GM12872 (cell line): ENCODE measurements around the gene UBE2D2.

Experiments used
- TF ChIP-seq, protein P1 (sequence below): IDR thresholded peaks from 3 replicates; pipeline ENCODE4 v1.5.1; 2011; ENCODE audit warnings: low read depth, mild to moderate bottlenecking, low read length, moderate library complexity; ENCODE audit not compliant: insufficient read depth

The UBE2D2 gene

DNA sequence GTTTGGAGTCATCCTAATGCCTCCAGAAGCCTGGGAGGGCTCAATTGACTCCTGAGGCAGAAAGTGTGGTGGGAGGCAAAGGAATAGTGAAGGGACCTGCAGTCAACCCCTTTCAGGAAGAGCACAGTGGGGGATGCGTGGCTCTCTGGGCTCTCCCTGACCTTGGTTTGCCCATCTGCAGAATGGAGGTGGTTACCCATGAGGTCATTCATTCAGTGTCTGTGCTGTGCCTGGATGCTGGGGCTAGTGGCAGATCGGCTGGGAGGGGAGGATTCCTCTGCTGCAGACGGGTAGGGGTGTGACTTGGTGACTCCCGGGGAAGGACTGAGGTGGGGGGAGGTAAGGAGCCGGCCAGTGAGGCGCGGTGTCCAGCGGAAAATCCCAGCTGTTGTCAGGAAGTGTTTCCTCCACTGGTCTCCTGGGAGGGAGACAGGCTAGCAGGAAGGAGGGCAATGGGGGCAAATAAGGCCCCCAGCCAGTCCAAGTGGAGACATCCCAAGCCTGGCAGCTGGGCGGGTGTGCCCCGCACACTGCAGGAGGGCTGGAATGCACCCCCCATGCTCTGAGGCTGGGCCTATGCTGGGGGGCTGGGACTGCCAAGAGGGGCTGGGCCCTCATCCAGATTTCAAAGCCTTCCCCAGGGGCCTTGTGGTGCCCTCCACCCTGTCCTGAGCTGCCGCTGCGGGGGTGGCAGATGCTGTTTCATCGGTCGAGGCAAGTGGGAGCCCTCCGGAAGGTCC lies 98.0 kb downstream of the UBE2D2 start:
- TF ChIP-seq, protein P1, sequence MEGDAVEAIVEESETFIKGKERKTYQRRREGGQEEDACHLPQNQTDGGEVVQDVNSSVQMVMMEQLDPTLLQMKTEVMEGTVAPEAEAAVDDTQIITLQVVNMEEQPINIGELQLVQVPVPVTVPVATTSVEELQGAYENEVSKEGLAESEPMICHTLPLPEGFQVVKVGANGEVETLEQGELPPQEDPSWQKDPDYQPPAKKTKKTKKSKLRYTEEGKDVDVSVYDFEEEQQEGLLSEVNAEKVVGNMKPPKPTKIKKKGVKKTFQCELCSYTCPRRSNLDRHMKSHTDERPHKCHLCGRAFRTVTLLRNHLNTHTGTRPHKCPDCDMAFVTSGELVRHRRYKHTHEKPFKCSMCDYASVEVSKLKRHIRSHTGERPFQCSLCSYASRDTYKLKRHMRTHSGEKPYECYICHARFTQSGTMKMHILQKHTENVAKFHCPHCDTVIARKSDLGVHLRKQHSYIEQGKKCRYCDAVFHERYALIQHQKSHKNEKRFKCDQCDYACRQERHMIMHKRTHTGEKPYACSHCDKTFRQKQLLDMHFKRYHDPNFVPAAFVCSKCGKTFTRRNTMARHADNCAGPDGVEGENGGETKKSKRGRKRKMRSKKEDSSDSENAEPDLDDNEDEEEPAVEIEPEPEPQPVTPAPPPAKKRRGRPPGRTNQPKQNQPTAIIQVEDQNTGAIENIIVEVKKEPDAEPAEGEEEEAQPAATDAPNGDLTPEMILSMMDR, result no peak

DNA sequence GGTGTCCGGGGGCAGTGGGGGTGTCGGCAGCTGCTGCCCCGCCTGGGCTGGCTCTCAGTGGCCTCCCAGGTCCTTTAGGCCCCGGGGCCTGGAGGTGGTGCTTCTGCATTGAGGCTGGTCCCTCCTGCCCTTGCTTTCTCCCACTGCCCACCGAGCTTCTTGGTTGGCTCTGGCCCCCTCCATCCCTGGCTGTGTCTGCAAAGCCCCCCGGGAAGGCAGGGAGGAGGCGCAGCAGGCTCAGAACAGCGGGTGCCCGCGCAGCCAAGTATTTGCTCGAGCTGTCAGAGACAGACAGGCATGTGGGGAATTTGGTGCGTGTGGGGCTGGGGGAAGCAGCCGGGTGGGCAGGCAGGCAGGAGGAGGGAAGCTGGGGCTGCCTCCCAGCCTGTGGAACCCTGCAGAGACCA lies 98.6 kb downstream of the UBE2D2 start:
- TF ChIP-seq, protein P1, result no peak

DNA sequence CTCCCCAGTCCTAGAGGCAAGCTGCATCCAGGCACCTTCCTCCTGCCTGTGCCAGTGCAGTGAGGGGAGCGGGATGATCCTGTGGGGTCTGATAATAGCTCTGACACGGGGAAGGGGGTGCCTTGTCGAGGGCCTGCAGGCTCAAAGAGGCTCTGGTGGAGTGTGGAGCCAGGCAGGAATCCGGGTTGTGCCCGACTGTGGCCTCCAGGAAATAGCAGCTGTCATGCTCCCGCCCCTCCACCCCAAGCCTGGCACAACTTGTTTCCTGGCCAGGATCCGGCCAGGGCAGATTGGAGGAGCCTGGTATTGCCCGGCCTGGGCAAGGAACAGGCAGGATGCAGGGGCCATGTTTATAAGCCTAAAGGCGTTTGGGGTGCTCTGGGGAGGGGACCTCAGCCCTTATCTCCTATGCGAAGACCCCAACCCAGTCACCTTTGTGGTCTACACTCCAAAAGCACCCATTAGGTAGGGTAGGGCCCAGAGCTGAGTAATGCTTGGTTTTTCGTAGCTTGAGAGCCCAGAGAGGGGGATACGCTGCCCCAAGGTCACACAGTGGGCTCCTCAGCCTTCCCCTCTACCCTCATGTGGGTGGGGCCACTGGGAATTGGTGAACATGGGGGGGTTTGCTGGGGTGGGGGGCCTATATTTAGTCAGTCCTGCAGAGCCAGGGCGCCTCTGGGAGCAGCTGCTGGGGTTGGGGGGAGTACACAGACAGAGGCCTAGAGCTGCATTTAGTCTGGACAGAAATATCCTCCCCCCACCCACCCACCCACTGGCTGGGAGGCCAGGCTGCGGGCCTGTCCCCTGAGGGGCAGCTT lies 99.2 kb downstream of the UBE2D2 start:
- TF ChIP-seq, protein P1, result no peak

DNA sequence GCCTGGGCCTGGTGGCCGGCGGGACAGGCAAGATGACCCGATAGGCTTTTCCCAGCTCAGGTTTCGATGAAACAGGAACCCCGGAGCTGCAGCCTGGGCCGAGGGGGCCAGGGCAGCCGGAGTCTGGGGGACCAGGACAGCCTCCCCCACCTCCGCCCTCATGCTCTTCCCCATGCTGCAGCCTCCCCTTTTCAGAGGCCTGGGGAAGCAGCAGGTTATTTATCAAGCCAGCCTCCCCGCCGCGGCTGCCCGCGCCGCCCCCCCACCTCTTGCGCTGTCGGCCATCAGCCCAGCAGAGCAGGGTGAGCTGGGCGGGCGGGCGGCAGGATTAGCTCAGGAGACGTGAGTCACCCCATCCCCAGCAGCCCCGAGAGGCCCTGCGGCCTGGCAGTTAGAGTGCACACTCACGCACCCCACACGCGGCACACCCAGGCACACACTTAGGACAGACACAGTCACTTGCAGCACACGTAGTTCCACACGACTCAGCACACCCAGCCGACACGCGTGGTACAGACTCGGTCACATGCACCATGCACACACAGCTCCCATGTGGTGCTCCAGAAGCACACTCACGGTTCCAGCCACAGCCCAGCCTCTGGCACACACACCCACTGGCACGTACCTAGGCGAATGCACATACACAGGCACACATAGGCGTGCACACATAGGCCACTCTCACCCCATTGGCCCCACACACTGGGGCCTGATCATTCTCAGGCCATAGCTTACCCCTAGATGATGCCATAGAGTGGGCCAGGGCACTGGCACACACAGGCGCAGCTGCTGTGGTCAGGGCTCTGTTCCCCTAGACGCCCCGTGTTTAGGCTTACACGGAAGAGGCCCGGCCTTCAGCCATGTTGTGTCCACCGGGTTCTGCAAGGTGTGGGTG lies 100.0 kb downstream of the UBE2D2 start:
- TF ChIP-seq, protein P1, result no peak

DNA sequence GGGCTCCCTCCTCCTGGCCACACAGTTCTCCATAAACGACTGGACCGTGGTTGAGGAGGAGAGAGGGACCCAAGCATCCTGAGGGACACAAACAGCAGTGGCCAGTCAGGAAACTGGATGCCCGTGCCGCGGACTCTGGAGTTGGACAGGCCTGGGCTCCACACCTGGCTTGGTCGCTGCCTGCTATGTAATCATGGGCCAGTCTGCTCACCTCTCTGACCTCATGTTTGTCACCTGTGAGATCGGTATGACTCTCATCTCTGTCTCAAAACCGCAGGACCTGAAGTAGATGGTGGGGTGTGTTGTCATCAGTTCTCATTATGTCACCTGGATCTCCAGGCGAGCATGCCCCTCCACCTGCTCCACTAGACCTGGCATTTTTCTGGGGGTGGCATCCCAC lies 101.5 kb downstream of the UBE2D2 start:
- TF ChIP-seq, protein P1, result no peak

DNA sequence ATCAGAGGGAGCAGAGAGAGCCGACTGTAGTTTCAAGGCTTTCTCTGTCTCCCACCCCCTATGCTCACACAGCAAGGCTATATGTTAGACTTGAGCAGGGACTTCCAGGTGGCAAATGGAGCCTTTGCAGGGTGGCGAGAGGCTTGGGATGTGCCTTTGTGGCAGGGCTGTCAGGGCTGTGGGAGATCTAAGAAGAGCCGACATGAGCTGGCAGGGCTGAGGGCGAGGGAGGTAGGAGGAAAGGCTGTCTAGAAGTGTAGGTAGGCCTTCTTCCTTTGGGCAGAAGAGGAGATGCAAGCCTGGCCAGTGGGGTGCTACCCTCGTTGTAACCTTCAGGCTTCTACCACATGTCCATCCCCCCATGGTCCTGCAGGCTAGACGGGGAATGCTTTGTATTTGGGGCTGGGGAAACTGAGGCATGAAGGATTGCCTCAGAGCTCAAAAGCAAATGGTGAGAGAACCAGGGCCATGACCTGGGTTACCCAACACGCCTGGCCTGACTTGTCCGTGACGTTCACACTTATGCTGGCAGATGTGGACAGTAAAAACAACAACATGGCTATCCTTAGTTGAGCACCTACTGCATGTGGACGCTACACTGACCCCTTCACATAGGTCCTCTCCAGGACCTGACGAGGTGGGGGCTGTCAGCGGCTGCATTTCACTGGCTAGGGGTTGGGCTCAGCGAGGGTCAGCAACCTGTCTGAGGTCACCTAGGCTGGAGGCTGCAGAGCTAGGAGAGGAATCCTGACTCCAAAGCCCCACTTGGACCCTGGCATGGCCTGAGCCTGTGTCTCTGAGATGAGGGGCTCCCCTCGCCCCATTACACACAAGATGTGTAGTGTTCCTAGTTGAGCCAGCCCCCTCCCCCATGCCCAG lies 102.3 kb downstream of the UBE2D2 start:
- TF ChIP-seq, protein P1, result no peak
